Neural progenitor cell (in vitro differentiated cells): ENCODE measurements around the gene KIDINS220.

ENCODE experiments used
- EZH2phosphoT487 ChIP-seq: fragments of 200-600 bp; sonication (generic); IDR thresholded peaks from 2 replicates; pipeline ENCODE4 v1.6.1; 2017; ENCODE audit warnings: antibody characterized with exemption
- TF ChIP-seq, protein P1 (sequence below): fragments of 200-600 bp; sonication (generic); IDR thresholded peaks from 2 replicates; pipeline ENCODE4 v1.5.1; 2017; ENCODE audit warnings: antibody characterized with exemption, mild to moderate bottlenecking

DNA sequence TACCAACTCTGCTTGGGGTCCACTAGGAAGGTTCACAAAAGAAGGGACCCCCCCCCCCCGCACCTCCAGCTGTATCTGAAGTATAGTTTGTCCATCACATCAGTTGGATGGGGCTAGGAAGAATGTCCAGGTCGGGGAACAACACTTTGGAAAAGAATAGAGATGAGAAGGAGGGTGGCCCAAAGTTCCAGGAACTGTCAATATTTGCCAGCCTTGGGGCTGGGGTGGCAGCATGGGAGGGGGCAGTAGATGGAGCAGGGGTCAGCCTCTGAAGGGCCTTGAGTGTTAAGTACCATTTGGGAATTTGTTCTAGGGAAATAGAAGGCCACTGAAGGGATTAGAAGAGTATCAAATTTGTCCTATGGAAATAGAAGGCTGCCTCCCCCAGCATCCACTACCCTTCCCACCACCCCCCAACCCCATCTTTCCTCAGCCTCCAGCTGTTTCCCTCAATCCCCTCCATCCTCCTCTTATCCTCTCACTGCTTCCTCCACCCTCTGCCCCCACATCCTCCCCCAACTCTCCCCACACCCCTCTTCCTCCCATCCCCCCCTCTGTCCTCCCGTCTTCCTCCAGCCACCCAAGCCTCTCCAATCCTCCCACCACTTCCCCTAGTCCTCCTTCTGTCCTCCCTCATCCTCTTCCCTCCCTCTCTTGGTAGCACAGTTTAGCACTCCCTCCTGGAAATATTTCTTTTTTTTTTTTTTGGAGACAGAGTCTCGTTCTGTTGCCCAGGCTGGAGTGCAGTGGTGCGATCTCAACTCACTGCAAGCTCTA lies 2.0 kb upstream of the KIDINS220 start:
- TF ChIP-seq, protein P1, sequence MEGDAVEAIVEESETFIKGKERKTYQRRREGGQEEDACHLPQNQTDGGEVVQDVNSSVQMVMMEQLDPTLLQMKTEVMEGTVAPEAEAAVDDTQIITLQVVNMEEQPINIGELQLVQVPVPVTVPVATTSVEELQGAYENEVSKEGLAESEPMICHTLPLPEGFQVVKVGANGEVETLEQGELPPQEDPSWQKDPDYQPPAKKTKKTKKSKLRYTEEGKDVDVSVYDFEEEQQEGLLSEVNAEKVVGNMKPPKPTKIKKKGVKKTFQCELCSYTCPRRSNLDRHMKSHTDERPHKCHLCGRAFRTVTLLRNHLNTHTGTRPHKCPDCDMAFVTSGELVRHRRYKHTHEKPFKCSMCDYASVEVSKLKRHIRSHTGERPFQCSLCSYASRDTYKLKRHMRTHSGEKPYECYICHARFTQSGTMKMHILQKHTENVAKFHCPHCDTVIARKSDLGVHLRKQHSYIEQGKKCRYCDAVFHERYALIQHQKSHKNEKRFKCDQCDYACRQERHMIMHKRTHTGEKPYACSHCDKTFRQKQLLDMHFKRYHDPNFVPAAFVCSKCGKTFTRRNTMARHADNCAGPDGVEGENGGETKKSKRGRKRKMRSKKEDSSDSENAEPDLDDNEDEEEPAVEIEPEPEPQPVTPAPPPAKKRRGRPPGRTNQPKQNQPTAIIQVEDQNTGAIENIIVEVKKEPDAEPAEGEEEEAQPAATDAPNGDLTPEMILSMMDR: no peak
- TF ChIP-seq EZH2phosphoT487: no peak
